Skeletal muscle tissue (tissue), 4 donors: ENCODE data around the gene INPP4A. TPM values are rescaled to one million over a fixed set of nuclear protein-coding genes. Genes with fewer than 3 reads are reported as not detected.

ENCODE experiments used
- H3K27ac ChIP-seq: one replicate; pipeline ENCODE4 v1.7.0; 2013; ENCODE audit warnings: mild to moderate bottlenecking, low read depth, low read length, inconsistent platforms
- H3K27me3 ChIP-seq, 3 donors: one replicate each; pipeline ENCODE4 v1.7.0; 2013; ENCODE audit warnings: low read length in 3 of 3; ENCODE audit not compliant: control insufficient read depth in 3 of 3, insufficient read depth in 3 of 3
- H3K36me3 ChIP-seq, 3 donors: one replicate each; pipeline ENCODE4 v1.7.0; 2013; ENCODE audit warnings: low read length in 3 of 3; ENCODE audit not compliant: control insufficient read depth in 3 of 3, insufficient read depth in 3 of 3
- H3K4me1 ChIP-seq, 3 donors: one replicate each; pipeline ENCODE4 v1.7.0; 2013; ENCODE audit warnings: low read length in 3 of 3, mild to moderate bottlenecking in 3 of 3; ENCODE audit not compliant: control insufficient read depth in 3 of 3, insufficient read depth in 3 of 3
- H3K4me3 ChIP-seq, 3 donors: one replicate each; pipeline ENCODE4 v1.7.0; 2013; ENCODE audit warnings: low read length in 3 of 3
- H3K9ac ChIP-seq, 3 donors: one replicate each; pipeline ENCODE4 v1.7.0; 2013; ENCODE audit warnings: low read length in 3 of 3, mild to moderate bottlenecking in 3 of 3, moderate library complexity in 2 of 3, low read depth in 1 of 3
- H3K9me3 ChIP-seq, 3 donors: one replicate each; pipeline ENCODE4 v1.7.0; 2013; ENCODE audit warnings: low read length in 3 of 3; ENCODE audit not compliant: control insufficient read depth in 3 of 3
- total RNA-seq: library from RNA; depleted of rRNA; stranded (reverse); fragments of >200 nt; gene quantifications from one replicate; pipeline ENCODE4 v1.2.3, GENCODE V29; 2014
- donor health status: Osteomylitis.

INPP4A gene
- total RNA-seq, 1 donor from 2014 or later, result 12.5 TPM

- no peak overlapping the region for H3K27ac ChIP-seq
- H3K9me3 ChIP-seq, result no peaks in the 10 kb centered on the region
- H3K36me3 ChIP-seq, result peaks cover 37 to 56% (median 45%) of the 10 kb centered on the region in 3 donors
- H3K9ac ChIP-seq, result no peak overlapping the region
- H3K27me3 ChIP-seq, result no peaks in the 10 kb centered on the region
- H3K4me3 ChIP-seq, result no peak overlapping the region
- peaks cover 0 to 23% (median 18%) of the 10 kb centered on the region in 3 donors for H3K4me1 ChIP-seq
These were observed 111.8 kb downstream of the INPP4A start for GRCh38 chr2:98556344-98557033.

DNA sequence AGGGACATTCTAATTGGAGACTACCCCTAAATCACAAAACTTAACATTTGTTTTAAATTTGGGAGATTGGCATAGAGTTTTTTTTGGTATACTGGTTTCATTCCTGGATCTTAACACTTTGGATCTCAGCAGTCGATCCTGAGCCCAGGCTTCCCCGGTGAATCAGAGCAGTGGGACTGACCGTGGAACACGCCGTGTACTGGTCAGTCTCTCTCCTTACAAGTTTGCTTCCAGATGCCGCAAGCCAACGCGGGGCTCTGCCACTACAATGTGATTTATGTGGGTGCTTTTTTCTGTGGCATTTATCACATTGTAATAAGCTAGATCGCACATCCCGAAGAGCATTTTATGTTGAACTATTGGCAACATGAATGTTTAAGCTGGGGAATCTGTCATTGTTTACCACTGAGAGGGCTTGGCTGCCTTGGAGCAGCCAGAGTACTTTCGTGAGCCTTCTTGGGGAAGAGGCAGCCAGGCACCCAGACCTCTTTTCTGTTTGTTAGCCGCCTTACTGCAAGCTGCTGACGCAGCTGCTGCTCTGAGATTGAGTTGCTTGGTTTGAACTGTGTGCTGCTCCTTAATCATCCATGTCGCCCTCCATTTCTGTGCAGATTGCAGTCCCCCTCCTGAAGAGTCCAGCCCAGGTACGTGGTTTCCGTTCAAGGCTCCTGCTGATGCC, 114.3 kb downstream of the INPP4A start:
- peaks cover 7 to 44% (median 31%) of the 10 kb centered on the region in 3 donors for H3K4me1 ChIP-seq
- no peaks in the 10 kb centered on the region for H3K27me3 ChIP-seq
- no peak overlapping the region for H3K27ac ChIP-seq
- H3K9ac ChIP-seq, result no peak overlapping the region
- H3K4me3 ChIP-seq, result no peak overlapping the region
- no peaks in the 10 kb centered on the region for H3K9me3 ChIP-seq
- H3K36me3 ChIP-seq, result peaks cover 32 to 40% (median 38%) of the 10 kb centered on the region in 3 donors

DNA sequence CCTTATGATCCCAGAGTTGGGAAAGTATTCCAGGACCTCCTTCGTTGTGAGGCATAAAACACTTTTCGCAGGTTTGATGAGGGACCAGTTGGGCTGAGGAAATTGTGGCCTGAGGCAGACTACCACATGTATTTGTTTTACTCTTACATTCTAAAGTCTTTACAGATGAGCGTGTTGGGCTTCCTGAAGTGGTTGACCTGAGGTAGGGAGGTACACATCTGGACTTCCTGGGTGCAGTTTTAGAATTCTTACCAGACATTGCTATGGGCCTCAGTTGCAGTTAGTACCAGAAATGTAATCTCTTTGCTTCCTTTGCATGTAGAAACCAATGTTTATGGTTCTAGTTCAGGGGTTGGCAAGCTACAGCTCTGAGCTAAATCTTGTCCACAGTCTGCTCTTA, 114.9 kb downstream of the INPP4A start:
- H3K27me3 ChIP-seq, result no peaks in the 10 kb centered on the region
- no peaks in the 10 kb centered on the region for H3K9me3 ChIP-seq
- peaks cover 13 to 43% (median 31%) of the 10 kb centered on the region in 3 donors for H3K4me1 ChIP-seq
- peak overlapping the region; percentile 67 for H3K27ac ChIP-seq
- H3K9ac ChIP-seq, result no peak overlapping the region
- H3K4me3 ChIP-seq, result no peak overlapping the region
- H3K36me3 ChIP-seq, result peaks cover 27 to 39% (median 33%) of the 10 kb centered on the region in 3 donors

DNA sequence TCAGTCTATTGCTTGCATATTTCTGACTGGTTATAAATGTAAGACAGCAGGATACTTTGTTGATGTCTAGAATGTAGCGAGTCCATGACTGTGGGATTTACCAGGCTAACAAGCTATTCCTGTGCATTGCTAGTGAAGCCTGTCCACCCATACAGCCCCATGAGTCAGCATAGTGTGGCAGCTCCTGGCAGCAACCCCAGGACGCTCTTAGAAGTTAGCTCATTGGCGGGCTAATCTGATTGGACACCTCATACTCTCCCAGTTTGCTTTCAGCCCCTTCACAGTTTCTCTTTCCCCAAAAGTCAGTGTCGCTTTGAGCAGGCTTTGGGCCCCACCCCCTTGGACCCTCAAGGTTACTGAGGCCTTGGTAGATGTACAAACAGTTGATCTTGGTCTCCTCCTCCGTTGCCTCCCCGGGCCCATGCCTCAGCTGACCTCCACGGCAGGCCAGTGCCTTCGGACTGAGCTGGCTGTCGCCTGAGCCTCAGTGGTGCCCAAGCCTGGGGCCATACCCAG, 115.7 kb downstream of the INPP4A start:
- peak overlapping the region; percentile 67 for H3K27ac ChIP-seq
- H3K9me3 ChIP-seq, result no peaks in the 10 kb centered on the region
- no peak overlapping the region for H3K9ac ChIP-seq
- peaks cover 13 to 44% (median 33%) of the 10 kb centered on the region in 3 donors for H3K4me1 ChIP-seq
- H3K27me3 ChIP-seq, result no peaks in the 10 kb centered on the region
- peaks cover 23 to 40% (median 33%) of the 10 kb centered on the region in 3 donors for H3K36me3 ChIP-seq
- H3K4me3 ChIP-seq, result no peak overlapping the region

DNA sequence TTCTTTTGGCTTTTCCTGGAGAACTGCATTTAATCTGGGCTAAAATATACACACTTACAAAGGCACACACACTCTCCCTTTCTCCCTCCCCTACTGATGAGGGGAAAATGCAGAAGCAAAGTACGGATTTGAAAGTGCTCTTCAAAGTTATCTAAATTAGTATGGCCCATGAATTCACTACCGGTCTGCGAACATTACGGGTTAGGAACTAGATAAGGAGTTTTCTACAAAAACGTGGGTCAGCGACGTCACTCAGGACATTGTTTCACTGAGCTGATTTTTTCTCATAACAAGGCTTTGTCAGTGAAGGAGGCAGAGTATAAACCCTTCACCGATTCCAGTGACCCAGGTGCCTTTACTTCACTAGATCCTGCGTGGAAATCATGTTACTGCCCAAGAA, 116.4 kb downstream of the INPP4A start:
- H3K27me3 ChIP-seq, result no peaks in the 10 kb centered on the region
- peaks cover 22 to 39% (median 32%) of the 10 kb centered on the region in 3 donors for H3K36me3 ChIP-seq
- peaks cover 13 to 47% (median 34%) of the 10 kb centered on the region in 3 donors for H3K4me1 ChIP-seq

DNA sequence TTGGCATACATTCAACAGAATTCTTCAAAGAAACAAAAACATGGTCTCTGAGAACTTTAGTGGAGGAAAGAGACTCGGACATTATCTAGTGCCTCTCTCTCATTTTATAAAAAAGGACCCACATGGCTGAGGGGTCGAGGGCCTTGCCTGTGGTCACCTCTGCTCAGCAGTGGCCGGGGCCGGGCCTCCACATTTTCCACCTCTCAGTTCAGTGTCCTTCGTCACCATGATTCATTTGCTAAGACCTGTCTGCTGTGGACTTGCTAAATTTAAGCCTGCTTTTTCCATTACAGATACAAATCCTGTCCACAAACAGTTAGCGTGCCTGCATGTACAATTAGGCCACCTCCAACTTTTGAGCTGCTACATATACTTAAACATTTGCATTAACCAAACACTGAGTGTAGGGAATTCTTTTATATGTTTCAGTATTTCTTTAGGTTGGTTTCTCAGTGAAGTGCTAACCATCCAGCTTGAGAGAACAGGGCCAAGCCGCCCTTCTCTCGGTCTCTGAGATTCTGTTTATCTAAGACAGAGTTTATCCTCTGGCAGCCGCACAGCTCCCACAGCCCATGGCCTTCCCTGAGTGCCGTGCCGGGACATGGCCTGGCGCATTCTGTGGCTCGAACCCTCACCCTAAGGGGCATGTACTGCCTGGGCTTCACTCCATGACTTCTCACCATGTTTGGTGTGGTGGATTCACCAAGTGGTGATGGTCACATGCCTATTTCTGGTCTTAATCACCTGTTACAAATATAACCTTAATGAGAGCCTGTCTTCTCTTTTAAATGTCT, 117.4 kb downstream of the INPP4A start:
- H3K4me1 ChIP-seq, result peaks cover 13 to 53% (median 34%) of the 10 kb centered on the region in 3 donors

More for the DNA sequence above, 116.4 kb downstream of the INPP4A start:
- Histone ChIP-seq H3K27ac (peak overlapping the region; percentile 67), H3K9ac (no peak overlapping the region), H3K9me3 (no peaks in the 10 kb centered on the region), H3K4me3 (no peak overlapping the region)

DNA sequence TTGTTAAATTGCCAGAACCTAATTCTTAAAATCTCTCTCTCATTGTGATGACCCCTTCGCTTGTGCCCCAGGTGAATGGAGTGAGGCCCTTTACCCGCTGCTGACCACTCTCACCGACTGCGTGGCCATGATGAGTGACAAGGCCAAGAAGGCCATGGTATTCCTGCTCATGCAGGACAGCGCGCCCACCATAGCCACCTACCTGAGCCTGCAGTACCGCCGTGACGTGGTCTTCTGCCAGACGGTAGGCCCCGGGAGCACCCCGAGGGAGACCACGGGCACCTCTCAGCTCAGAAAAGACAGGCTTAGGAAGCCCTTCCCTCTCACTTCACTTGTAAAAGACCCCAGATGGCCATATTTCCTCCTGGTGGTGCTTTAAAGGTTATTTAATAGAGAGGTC, 118.7 kb downstream of the INPP4A start:
- H3K4me3 ChIP-seq, result no peak overlapping the region
- no peak overlapping the region for H3K27ac ChIP-seq
- no peaks in the 10 kb centered on the region for H3K27me3 ChIP-seq
- H3K9ac ChIP-seq, result no peak overlapping the region
- peaks cover 13 to 53% (median 34%) of the 10 kb centered on the region in 3 donors for H3K4me1 ChIP-seq
- peaks cover 34 to 50% (median 47%) of the 10 kb centered on the region in 3 donors for H3K36me3 ChIP-seq
- H3K9me3 ChIP-seq, result no peaks in the 10 kb centered on the region

More for the DNA sequence above, 117.4 kb downstream of the INPP4A start:
- peak overlapping the region in 1 of 3 donors; percentile 41 for H3K9ac ChIP-seq
- H3K4me3 ChIP-seq, result peak overlapping the region in 1 of 3 donors; percentile 42
- H3K27ac ChIP-seq, result peak overlapping the region; percentile 57
- H3K27me3 ChIP-seq, result no peaks in the 10 kb centered on the region
- H3K36me3 ChIP-seq, result peaks cover 29 to 43% (median 35%) of the 10 kb centered on the region in 3 donors
- H3K9me3 ChIP-seq, result no peaks in the 10 kb centered on the region

DNA sequence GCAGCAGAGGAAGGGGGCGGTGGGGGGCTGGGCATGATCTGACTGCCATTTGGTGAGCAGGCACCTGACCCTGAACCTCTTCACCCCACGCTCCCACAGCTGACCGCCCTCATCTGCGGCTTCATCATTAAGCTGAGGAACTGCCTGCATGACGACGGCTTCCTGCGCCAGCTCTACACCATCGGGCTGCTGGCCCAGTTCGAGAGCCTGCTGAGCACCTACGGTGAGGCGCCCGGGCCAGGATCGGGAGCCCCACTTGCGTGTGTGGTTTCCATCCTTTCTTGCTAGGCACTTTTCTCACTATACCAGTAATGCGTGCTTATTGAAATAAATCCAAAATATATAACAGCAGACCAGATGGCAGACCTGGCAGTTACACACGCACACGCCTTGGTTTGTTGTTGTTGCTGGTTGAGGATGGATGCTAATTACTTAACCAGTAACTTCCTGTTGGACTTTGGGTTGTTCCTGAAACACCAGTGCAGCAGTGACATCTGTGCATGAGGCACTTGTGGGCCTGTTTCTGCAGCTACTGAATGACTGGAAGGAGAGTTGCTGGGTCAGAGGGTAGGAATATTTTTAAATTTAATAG, 120.0 kb downstream of the INPP4A start:
- Histone ChIP-seq H3K4me1 (peaks cover 13 to 53% (median 33%) of the 10 kb centered on the region in 3 donors), H3K27ac (no peak overlapping the region), H3K36me3 (peaks cover 44 to 61% (median 51%) of the 10 kb centered on the region in 3 donors), H3K27me3 (no peaks in the 10 kb centered on the region), H3K4me3 (no peak overlapping the region), H3K9ac (no peak overlapping the region), H3K9me3 (no peaks in the 10 kb centered on the region)

GRCh38 chr2:98565286-98565860, 120.7 kb downstream of the INPP4A start:
- no peak overlapping the region for H3K27ac ChIP-seq
- no peak overlapping the region for H3K4me3 ChIP-seq
- peaks cover 50 to 67% (median 51%) of the 10 kb centered on the region in 3 donors for H3K36me3 ChIP-seq
- H3K9ac ChIP-seq, result no peak overlapping the region
- H3K4me1 ChIP-seq, result peaks cover 13 to 47% (median 26%) of the 10 kb centered on the region in 3 donors
- H3K27me3 ChIP-seq, result no peaks in the 10 kb centered on the region
- H3K9me3 ChIP-seq, result no peaks in the 10 kb centered on the region
